ENCODE results near the gene ITPA. TPM values are rescaled to one million over a fixed set of nuclear protein-coding genes. Genes with fewer than 3 reads are reported as not detected.

The ITPA gene
- 72.6 and 77.0 TPM in 2 replicates for total RNA-seq

GRCh38 chr20:3209257-3209945 is at the start of gene ITPA:
TSS of gene ITPA (plus strand) at chr20:3209498. CDS start at chr20:3209552, 54 bp downstream.

GRCh38 chr20:3172933-3173609 is 36.2 kb upstream of the ITPA start, which contains the start of gene LZTS3:
TSS of gene LZTS3 (minus strand) at chr20:3173549. CDS start at chr20:3167163, 6,386 bp downstream.

DNA sequence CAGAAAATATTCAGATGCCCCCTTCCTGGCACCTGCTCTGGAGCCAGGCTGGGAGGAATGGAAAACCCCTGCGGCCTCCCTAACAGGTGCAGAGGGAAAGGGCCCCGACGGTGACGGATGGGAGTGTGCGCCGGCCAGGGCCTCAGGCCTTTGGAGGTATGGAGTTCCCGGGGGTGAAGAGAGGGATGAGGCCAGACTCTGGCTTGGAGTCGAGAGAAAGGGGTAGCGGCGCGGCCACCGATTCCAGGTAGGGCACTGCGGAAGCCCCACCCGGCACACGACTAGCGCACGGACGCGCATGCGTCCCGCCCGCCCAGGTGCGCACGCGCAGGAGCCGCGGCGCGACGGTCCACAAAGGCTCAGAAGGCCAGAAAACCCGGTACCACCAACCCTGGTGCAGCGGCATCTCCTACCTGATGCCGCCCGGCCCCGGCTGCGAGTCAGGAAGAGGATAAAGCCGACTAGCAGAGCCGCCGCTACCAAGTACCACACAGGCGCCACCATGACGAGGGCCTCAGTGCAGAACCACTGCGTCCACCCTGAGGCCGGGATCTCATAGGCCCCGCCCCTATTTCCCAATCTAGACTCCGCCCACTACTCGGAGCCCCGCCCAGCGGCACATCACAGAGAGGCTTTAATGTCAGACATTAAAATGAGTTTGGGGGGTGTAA is 5.0 kb upstream of the ITPA start, which contains the start of gene DDRGK1:
Gene DDRGK1 (minus strand): TSS at position 559 of the 671 bp plus-strand sequence. CDS start 55 bp downstream, at position 504.

DNA sequence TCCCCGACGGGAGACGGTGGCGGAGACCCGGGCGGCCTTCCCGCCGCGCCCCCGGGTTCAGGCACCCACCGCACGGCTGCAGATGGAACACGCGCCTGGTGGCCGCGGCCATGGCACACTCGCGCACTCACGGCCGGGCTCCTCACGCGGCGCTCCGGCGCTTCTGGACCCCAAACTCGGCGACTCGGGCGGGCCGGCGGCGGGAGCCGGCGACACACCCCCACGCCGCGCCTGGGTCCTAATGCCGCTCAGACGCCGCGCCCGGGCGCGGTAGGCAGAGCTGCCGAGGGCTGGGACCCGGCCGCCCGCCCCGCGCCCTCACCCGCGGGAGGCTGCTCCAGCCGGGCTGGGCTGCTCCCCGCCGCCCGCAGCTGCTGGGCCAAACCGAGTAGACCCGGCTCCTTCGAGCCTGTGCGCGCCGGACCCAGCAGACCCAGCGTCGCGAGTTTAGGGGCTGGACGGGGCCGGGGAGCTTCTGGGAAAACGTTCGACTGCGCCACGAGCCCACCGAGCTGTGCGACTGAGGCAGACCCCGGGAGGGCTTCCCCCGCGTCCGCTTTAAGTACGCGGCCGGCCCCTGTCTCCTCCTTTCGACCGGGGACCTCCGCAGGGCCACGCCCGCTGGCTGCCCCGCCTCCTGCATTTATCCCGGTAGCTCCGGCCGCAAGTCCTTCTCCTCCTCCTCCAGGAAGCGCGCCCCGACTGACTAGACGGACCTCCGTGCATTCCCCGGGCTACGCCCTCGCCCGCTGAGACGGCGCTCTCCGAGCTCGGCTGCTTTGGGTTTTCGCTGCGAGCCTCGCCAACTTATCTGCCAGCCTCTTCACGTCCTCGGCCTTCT is 29.9 kb downstream of the ITPA start, which contains the start of gene SLC4A11:
Gene SLC4A11 (minus strand): TSS at position 165 of the 841 bp plus-strand sequence. CDS start 53 bp downstream, at position 112.

Other genes with a start within 250 kb of the ITPA start
- not detected in 2 replicates for gene GNRH2, start 165.9 kb upstream of the ITPA start, total RNA-seq
- 74.9 and 89.9 TPM in 2 replicates for gene MRPS26, start 163.4 kb upstream of the ITPA start, total RNA-seq
- not detected in 2 replicates for gene OXT, start 137.9 kb upstream of the ITPA start, total RNA-seq
- gene AVP, start 124.8 kb upstream of the ITPA start, total RNA-seq = not detected in 2 replicates
- 8.6 and 9.1 TPM in 2 replicates for gene FASTKD5, start 49.6 kb upstream of the ITPA start, total RNA-seq
- 5.2 and 5.5 TPM in 2 replicates for gene UBOX5, start 49.6 kb upstream of the ITPA start, total RNA-seq
- gene LZTS3, start 35.9 kb upstream of the ITPA start, total RNA-seq = 1.2 and 1.5 TPM in 2 replicates
- gene DDRGK1, start 4.8 kb upstream of the ITPA start, total RNA-seq = 39.4 and 41.2 TPM in 2 replicates
- 0.84 and 0.89 TPM in 2 replicates for gene SLC4A11, start 29.7 kb downstream of the ITPA start, total RNA-seq
- gene DNAAF9, start 198.2 kb downstream of the ITPA start, total RNA-seq = 5.9 and 6.7 TPM in 2 replicates

All from bronchus fibroblast of lung (primary cell).